Hematopoietic multipotent progenitor cell treated with erythropoietin and hydrocortisone succinate and interleukin-3 and kit ligand, for 15 days (in vitro differentiated cells): ENCODE data around the gene MYL11.
"Not testable (repeated sequence)": the region's sequence is repeated elsewhere in the genome, so short reads cannot be mapped to it uniquely, and the experiment has no call there.

Source experiments
- DNase-seq: peaks from one replicate; pipeline ENCODE4 v3.0.0-alpha.2; 2015; ENCODE audit warnings: low spot score

MYL11 gene, protein sequence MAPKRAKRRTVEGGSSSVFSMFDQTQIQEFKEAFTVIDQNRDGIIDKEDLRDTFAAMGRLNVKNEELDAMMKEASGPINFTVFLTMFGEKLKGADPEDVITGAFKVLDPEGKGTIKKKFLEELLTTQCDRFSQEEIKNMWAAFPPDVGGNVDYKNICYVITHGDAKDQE

DNA sequence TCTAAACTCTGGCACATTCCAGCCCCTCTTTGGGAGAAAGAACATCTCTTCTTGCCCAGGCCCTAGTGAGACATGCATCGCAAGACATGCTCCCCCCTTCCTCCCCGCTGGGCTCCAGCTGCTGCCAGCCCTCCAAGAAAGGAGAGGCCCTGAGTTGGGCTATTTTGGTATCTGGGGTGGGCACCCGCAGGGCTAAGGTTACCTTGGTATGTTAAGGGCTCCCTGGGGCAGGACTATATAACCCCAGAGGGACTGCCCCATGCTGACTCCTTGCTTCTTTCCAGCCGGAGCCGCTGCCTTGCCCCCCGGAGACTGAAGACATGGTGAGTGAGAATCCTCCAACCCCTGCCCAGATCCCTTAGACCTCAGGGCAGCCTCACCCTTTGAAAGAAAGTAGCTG, at the start of gene MYL11:
MYL11 (plus strand) TSS at position 265 of the 400 bp plus-strand sequence; CDS start at position 321, 56 bp downstream.
- no peak for DNase-seq

DNA sequence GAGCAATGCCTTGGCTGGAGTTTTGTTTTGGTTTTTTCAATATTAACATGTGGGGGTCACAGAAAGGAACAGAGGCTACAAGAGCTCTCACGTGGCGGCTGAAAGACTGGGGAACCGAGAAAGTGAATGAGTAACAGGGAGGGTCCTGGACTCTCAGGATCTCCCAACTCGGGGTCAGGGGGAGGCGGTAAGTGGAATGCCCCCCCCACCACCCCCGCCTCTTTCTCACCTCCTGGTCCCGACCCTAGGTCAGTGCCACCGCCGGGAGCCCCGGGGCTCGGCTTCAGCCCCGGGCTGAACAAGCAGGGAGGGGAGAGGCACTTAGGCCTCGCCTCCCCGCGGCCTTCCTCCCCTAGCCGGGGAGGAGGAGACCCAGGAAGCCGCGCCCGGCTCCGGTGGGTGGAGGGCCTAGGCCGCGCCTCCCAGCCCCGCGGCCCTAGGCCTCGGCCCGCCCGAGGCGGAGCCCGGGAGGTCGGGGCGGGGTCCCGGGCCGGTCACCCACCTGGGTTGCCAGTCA, 40.1 kb upstream of the MYL11 start:
- DNase-seq: peak; percentile 77

DNA sequence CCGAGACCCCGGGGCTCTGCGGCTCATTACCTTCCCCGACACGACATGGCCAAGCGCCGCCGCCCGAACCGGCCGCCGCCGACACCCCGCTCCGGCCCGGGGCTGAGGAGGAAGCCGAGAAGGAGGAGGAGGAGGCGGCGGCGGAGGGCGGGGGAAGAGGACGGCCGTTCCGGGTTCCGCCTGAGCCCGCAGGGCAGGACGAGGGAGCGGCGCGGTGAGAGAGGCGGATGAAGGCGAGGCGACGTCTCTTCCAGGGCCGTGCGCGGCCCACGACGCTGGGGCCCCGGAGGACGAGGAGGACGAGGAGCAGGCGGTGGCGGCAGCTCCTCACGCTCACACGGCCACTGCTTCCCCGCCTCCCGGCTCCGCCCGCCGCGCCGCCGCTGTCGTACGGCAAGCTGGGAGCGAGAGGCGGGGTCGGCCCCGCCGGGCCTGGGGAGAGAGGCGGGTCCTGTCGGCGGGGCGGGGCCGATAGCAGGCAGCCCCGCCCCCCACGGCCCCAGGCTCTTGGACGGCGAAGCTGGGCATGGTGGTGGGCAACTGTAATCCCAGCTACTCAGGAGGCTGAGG, 39.5 kb upstream of the MYL11 start:
- peak; percentile 73 for DNase-seq

DNA sequence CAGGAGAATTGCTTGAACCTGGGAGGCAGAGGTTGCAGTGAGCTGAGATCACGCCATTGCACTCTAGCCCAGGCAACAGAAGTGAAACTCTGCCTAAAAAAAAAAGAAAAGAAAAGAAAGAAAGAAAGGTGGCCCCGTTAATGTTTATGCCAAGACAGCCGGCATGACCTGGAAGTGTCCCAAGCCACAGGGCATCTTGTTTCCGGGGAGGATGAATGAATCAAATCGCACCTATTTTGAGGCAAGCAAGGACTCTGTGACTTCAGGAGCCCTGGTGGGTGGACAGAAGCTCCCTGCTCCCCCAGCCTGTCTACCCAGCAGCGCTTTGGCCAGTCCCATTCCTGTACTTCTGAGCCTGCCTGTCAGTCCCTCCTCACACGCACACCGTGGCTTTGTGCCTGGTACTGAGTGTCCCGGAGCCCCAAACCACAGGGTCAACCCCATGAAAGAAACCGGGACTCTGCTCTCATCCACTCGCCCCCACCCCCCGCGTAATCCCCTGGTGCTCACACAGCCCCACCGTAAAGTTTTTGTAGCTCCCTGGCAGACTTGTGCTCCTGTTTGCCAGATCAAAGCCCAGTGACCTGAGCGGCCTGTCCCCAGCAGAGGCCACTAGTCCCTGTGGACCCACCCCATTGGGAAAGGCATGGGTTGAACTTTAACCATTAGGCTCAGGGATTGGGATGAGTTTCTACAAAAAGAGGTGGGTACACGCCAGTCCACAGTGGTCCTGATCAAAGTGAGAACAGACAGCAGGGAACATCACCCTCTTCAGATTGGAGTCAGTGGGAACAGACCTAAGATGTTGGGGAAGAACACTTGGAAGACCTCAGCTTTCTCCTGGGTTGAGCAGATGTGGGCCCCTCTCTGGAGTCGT, 38.8 kb upstream of the MYL11 start:
- DNase-seq: peak; percentile 23

DNA sequence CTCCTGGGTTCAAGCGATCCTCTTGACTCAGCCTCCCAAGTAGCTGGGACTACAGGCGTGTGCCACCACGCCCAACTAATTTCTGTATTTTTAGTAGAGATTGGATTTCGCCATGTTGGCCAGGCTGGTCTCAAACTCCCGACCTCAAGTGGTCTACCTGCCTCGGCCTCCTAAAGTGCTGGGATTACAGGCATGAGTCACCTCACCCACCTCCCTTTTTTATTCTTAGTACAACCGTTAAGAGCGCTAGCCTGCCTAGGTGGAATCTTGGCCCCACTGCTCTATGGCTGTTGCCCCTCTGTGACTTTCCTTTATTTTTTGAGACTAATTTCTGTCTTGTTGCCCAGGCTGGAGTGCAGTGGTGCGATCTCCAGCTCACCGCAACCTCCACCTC, 36.6 kb upstream of the MYL11 start:
- DNase-seq: not testable (repeated sequence)

DNA sequence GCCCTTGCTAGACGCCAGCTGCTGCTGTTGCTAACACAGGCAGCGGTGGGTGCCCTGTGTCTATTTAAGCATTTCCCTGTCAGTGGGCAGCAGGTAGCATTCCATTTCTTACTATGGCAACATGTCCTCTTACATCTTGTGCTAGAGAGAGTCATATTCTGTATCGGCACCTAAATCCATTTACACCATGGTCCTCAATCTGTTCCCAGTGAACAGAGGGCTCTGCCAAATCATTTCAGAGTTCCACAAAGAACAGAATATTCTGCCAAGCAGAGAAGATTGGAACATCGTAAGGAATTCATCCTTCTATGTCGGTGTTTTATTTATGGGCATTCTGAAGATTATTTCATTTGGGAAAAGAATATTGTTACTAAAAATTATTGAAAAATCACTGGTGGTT, 35.9 kb upstream of the MYL11 start:
- DNase-seq: not testable (repeated sequence)

DNA sequence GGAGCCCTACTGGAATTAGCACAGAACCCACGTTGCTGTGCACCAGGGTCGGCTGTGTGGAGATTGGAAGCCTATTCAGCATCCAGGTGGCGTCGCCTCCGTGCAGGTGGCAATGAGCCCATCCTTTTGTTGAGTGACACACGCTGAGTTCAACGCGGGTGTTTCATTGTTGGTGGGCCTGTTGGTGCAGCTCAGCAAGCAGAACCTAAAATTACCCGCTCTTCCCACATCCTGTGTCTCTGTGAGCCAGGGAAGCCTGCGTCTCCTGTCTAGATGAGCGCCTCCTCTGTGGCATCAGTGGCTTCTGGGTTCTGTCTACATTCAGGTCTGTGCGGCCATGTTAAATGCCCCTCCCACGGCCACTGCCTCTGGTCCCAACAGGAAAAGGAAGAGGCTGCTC, 34.0 kb upstream of the MYL11 start:
- DNase-seq: no peak

DNA sequence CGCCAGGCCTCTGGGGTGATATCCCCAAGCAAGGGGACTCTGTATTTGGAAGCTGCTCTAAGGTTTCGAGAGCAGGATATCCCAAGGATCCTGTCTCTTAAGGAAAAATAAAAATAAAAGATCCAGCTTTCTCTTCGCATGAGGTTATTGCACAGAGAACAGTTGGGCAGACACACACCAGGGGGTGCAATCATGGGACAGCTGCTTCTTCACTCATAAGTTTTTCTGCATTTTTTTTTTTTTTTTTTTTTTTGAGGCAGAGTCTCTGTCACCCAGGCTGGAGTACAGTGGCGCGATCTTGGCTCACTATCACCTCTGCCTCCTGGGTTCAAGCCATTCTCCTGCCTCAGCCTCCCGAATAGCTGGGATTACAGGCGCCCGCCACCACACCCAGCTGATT, 32.6 kb upstream of the MYL11 start:
- DNase-seq: not testable (repeated sequence)

DNA sequence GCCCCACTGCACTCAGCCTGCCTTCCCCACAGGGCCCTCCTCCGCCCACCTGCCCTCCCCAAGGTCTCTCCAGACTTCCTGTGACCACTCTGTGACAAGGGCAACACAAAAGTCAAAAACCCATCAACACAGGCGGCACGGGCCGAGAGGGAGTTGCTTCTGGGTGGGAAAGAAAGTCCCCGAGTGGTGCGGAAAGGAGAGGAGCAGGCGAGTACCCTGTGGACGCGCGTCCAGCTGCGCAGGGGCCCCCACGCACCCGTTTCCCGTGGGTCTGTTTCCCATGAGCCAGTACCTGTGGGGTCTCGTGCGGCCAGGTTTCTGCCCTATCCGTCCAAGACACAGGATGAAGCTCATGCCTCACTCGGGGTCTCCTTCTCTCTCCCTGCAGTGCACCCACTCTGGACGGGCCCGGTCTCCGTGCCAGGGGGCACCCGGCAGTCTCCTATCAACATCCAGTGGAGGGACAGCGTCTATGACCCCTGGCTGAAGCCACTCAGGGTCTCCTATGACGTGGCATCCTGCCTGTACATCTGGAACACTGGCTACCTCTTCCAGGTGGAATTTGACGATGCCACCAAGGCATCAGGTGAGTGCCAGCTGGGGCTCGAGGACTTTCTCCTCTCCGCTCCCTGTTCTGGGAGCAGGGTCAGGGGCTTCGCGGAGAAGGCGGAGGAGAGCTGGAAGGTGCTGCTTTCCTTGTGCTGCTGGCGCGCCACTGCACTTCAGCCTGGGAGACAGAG, 31.7 kb upstream of the MYL11 start:
- no peak for DNase-seq

DNA sequence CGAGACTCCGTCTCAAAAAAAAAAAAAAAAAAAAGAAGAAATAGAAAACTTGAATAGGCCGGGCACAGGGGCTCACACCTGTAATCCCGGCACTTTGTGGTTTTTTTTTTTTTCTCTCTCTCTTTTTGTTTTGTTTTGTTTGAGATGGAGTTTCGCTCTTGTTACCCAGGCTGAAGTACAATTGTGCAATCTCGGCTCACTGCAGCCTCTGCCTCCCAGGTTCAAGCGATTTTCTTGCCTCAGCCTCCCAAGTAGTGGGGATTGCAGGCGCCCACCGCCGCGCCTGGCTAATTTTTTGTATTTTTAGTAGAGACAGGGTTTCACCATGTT, 31.1 kb upstream of the MYL11 start:
- not testable (repeated sequence) for DNase-seq

DNA sequence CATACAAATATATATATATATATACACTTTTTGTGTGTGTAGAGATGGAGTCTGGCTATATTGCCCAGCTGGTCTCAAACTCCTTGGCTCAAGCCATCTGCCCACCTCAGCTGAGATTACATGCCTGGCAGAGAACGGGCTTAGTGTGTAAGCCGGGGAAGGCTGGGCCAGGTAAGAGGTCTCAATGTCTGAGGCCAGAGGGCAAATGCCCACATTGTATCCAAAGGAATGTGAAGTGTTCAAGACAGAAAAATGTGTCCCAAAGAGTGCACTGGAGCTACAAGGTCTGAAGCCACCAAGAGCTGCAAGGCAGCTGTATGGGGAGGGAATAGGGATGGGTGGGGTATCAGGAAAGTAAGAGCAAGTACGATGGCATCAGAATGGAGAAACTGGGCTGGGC, 28.3 kb upstream of the MYL11 start:
- DNase-seq: no peak

DNA sequence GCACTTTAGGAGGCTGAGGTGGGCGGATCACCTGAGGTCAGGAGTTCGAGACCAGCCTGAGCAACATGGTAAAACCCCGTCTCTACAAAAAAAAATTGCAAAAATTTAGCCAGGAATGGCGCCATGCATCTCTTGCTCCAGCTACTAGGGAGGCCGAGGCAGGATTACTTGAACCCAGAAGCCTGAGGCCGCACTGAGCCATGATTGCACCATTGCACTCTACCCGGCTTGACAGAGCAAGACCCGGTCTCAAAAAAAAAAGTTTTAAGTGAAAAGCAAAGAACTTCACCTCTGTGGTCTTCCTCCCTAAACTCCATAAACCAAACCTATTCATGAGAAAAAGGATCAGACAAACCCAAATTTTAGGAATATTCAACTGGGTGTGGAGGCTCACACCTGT, 26.5 kb upstream of the MYL11 start:
- DNase-seq: no peak

DNA sequence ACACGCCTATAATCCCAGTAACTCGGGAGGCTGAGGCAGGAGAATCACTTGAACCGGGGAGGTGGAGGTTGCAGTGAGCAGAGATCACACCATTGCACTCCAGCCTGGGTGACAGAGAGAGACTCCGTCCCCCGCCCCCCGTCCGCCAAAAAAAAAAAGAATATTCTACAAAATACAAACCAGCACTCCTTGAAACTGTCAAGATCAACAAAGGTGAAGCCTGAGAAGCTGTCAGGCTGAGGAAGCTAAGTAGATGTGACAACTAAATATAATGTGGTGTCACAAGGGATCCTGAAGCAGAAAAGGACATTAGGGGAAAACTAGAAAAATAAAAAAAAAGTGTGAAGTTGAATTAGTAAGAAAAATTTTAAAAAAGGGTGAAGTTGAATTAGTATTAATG, 25.7 kb upstream of the MYL11 start:
- DNase-seq: no peak

DNA sequence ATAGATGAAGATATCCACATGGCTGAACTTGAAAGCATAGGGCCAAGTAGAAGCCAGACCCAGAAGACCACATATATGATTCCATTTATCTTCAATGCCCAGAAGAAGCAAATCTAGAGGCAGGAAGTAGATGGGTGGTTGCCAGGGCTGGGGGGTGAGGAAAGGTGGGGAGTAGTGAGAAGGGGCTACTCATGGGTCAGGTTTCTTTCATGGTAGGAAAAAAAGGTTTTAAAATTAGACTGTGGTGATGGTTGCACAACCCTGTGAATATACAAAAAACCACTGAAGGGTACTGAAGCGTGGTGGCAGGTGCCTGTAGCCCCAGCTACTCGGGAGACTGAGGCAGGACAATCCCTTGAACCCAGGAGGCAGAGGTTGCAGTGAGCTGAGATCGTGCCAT, 24.9 kb upstream of the MYL11 start:
- no peak for DNase-seq

DNA sequence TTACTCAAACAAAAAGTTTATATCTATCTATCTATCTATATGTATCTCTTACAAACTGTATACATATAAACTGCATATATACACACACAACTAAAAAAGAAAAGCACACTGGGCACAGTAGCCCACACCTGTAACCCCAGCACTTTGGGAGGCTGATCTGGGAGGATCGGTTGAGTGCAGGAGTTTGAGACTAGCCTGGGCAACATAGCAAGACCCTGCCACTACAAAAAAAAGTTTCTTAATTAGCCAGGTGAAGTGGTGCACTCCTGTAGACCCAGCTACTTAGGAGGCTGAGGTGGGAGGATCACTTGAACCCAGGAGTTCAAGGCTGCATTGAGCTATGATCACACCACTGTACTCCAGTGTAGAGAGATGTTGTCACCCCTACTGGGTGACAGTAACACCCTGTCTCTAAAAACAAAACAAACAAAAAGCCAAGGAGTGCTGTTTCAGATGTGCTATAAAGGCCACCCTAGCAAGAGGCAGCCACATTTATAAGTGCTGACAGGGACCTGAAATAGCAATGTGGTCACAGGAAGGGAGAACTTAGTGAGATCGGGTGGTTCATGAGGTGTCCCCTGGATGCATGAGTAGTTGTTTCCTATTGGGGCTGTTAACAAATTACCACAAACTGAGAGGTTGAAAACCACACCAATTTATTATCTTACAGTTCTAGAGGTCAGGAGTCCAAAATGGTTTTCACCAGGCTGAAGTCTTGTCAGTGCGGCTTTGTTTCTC, 24.3 kb upstream of the MYL11 start:
- DNase-seq: no peak

DNA sequence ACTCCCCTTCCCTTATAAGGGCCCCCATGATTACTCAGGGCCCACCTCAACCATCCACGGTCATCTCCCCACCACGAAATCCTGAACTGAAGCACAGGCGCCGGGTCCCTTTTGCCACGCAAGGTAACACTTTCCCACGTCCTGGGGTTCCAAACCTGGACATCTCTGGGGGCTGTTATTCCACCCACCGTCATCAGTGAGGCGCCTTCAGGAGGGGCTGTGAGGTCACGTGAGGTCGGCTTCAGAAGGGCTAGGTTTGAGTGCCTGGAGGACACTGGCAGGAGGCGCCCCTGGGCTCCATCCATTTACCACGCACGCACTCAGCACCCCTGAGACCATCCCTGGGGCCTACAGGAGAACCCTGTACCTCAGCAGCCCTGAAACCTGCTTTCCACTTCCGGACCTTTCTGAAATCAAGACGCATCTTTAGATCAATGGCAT, 23.6 kb upstream of the MYL11 start:
- DNase-seq: no peak

DNA sequence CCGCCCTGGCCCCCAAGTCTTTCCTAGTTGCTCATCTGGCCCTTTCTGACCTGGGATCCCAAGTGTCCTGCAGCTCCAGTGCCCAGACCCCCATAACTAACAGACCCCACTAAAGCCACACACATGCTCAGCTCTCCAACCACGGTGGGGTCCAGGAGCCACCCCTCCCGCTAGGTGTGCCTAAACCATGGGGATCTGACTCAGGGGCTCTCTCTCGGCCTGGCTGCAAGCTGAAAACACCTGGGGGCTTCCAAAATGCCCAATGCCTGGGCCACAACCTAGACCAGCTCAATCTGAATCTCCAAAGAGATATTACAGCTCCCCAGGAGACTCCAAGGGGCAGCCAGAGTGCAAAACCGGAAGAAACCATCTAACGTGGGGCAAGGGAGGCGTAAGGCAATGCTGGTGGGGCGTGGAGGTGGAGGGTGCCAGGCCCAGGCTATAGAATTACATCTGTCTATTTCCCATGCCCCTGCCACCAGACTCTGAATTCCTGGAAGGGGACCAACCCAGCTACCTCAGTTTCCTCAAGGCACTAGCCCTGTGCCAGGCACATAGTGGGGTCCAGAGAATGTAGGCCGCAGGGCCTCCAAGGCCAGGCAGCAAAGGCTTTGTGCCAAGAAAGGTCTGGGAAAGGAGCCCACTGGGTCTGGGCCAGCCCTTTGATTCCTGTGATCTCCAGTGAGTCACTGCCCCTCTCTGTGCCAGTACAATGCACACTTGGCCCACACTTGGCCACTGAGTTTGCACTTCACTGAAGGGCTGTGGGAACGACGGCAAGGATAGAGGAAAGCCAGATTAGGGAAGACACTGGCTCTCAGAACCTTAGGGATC, 22.8 kb upstream of the MYL11 start:
- no peak for DNase-seq

DNA sequence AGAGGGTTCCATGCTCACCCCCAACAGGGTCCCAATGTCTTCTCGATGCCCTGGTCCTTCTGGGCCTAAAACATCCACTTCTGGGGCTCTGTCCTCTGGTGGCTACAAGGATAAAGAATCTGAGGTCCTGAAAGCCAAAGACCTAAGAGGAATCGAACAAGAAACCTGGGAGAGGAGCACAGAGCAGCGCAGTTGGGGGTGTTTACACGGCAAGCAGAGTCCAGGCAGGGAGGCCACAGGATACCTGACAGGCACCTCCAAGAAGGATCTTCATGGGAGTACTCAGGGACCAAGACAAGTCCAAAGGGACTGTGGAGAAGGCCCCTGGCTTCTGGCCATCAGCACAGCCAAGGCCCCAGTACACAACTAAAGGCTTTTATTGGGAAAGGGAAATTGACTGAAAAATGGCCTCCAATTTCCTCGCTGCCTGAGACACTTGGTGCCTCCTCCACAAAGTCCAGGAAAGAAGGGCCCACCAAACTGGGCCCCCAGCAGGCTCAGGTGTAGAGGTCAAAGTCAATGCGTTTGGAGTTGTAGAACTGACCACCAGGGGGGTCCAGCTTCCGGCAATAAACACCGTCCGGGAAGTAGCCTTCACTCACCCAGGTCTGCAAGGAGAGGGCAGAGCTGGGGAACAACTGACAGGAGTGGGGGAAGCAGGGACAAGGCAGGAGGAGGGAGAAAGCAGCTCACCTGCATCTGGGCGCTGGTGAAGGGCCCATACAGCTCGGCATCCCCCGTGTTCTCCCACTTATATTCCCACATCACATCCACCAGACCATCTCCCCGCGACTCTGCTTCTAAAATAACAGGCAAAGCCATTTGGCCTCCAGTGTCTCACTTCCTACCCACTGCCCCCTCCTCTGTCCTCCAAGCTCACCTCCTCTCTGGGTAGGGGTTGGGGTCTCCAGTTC, 21.9 kb upstream of the MYL11 start:
- DNase-seq: no peak

DNA sequence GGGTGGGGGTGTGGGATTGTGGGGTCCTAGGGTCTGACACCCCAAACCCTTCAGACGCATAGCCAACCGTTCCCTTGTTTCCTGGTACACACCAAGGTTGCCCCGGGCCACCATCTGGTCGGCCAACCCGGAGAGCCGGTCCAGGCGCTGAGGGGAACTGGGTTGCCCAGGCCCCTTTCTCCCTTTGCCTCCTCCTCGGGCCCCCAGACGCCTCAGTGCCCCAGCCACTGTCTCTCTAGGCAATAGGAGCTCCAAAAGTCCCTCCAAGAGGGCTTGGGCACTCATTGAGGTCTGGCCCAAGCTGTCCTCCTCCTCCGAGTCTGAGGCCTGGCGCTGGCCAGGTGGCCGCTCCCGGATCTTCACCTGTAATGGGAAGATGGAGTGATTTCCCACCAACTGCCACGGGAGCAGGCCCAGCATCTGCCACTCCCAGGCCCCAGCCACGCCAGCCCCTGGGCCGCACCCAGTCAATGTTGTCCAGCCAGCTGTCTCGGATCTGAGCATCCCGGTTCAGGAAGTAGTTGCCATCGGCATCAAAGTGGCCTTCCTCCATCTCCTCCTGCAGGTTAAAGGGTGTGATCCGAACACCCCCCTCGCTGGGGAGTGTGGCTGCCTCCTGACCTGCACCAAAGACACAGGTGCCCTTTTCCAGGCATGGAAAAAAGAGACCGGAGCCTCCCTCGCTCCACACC, 21.0 kb upstream of the MYL11 start:
- no peak for DNase-seq
